CD4-positive, alpha-beta memory T cell (primary cell): ENCODE measurements around the gene ALOX12B. TPM values are rescaled to one million over a fixed set of nuclear protein-coding genes. Genes with fewer than 3 reads are reported as not detected.
A peak's percentile ranks its signal among the peaks of the same experiment; 100 is the strongest.

ENCODE experiments used
- CTCF ChIA-PET: fragments of 350-600 bp; sonication (Branson Sonifier 250); formaldehyde crosslinking; loops from one replicate; lab custom pipeline; 2021; ENCODE audit warnings: inconsistent platforms; ENCODE audit not compliant: partially characterized antibody; lab: Charles Lee
- POLR2A ChIA-PET: fragments of 350-600 bp; sonication (Branson Sonifier 250); formaldehyde crosslinking; loops from one replicate; lab custom pipeline; 2021; ENCODE audit not compliant: partially characterized antibody; lab: Charles Lee
- DNase-seq, 5 donors: peaks; one replicate each; pipeline versions ENCODE4 v3.0.0 to v3.0.0-alpha.2; 2020 to 2022; ENCODE audit warnings: mixed read lengths in 1 of 5
- H3K27ac ChIP-seq: one replicate; pipeline ENCODE4 v1.7.0; 2013; ENCODE audit warnings: low read depth, low read length
- H3K27me3 ChIP-seq: 2 replicates; pipeline ENCODE4 v1.7.0; 2013; ENCODE audit warnings: mild to moderate bottlenecking, low read length, moderate library complexity; ENCODE audit not compliant: insufficient read depth
- H3K36me3 ChIP-seq: 2 replicates; pipeline ENCODE4 v1.7.0; 2013; ENCODE audit warnings: mild to moderate bottlenecking, low read length, moderate library complexity; ENCODE audit not compliant: insufficient read depth
- H3K4me1 ChIP-seq: 2 replicates; pipeline ENCODE4 v1.7.0; 2013; ENCODE audit warnings: mild to moderate bottlenecking, low read length, moderate library complexity; ENCODE audit not compliant: insufficient read depth
- H3K4me3 ChIP-seq, 2 donors: one replicate each; pipeline ENCODE4 v1.7.0; 2013; ENCODE audit warnings: low read length in 2 of 2, mild to moderate bottlenecking in 1 of 2
- H3K9me3 ChIP-seq, 2 donors: one replicate each; pipeline ENCODE4 v1.7.0; 2013; ENCODE audit warnings: low read length in 2 of 2, control low read depth in 1 of 2; ENCODE audit not compliant: control insufficient read depth in 1 of 2
- H3K27ac Mint-ChIP-seq, 7 donors: one replicate each; pipeline ENCODE4 v1.8.0; 2020 to 2021; ENCODE audit warnings: mixed read lengths in 7 of 7, mild to moderate bottlenecking in 6 of 7, inconsistent platforms in 3 of 7, moderate library complexity in 3 of 7
- H3K27me3 Mint-ChIP-seq, 2 donors: one replicate each; pipeline ENCODE4 v1.8.0; 2020 to 2021; ENCODE audit warnings: mixed read lengths in 2 of 2
- H3K36me3 Mint-ChIP-seq, 2 donors: one replicate each; pipeline ENCODE4 v1.8.0; 2020 to 2021; ENCODE audit warnings: mixed read lengths in 2 of 2, inconsistent platforms in 1 of 2, mild to moderate bottlenecking in 1 of 2
- H3K4me1 Mint-ChIP-seq, 4 donors: one replicate each; pipeline ENCODE4 v1.8.0; 2020 to 2021; ENCODE audit warnings: mixed read lengths in 4 of 4, mild to moderate bottlenecking in 1 of 4
- H3K4me3 Mint-ChIP-seq, 8 donors: one replicate each; pipeline ENCODE4 v1.8.0; 2020 to 2021; ENCODE audit warnings: mixed read lengths in 8 of 8, mild to moderate bottlenecking in 7 of 8, moderate library complexity in 6 of 8, inconsistent platforms in 3 of 8
- H3K9me3 Mint-ChIP-seq, 8 donors: one replicate each; pipeline ENCODE4 v1.8.0; 2020 to 2021; ENCODE audit warnings: mixed read lengths in 8 of 8, mild to moderate bottlenecking in 5 of 8, inconsistent platforms in 3 of 8, moderate library complexity in 1 of 8
- intact Hi-C: fragments of 100-400 bp; cut with micrococcal nuclease; formaldehyde crosslinking; loops from one replicate; pipeline ENCODE4 v1.15.1; 2023
- polyA plus RNA-seq, 2 donors: library from polyadenylated mRNA; unstranded; fragments of 300-500 nt; fragmentation: Illumina TruSeq; gene quantifications; one replicate each; pipeline ENCODE4 v1.2.3, GENCODE V29; 2021
- total RNA-seq, 2 experiments: library from RNA; stranded (reverse); gene quantifications; one replicate each; pipeline ENCODE4 v1.2.3, GENCODE V29; 2021

ALOX12B gene
- total and polyA plus RNA-seq, 4 experiments from 2014 or later = 0.44 to 0.79 TPM; not detected in 2

DNA sequence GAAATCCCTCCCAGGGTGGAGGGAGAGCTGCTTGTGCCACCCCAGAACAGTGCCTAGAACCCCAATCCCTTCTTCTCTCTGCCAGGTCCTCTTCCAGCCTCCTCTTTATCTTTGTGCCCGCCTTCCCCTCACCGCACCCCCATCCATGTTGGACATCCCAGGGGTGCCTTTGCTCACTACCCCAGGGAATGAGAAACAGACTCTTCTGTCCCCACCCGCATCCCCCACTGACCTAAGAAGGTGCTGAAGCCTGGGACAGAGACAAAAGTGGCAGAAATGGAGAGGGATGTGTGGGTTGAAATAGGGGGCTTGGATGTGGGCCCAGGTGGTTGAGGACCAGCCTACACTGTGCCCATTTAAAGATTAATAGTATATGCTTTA lies 31.7 kb downstream of the ALOX12B start:
- no peak overlapping the region for H3K4me3 ChIP-seq
- H3K4me1 ChIP-seq = peaks cover 7% of the 10 kb centered on the region
- H3K27me3 Mint-ChIP-seq = peaks cover 17 to 20% of the 10 kb centered on the region in 2 donors
- no peaks in the 10 kb centered on the region for H3K9me3 ChIP-seq
- CTCF ChIA-PET = interaction anchor here (1.0 to 7.9 kb wide), 7 partner anchors 9 to 312 kb away, joined by 3 to 147 read pairs (median 11); no protein-coding TSS in a partner anchor
- H3K27me3 ChIP-seq = peaks cover 21% of the 10 kb centered on the region
- H3K27ac ChIP-seq = no peak overlapping the region
- H3K4me3 Mint-ChIP-seq = no peak overlapping the region
- peak overlapping the region in 1 of 7 donors; percentile 17 for H3K27ac Mint-ChIP-seq
- H3K36me3 Mint-ChIP-seq = no peaks in the 10 kb centered on the region
- peaks cover 1 to 16% (median 3%) of the 10 kb centered on the region in 4 donors for H3K4me1 Mint-ChIP-seq
- intact Hi-C loops = loop anchor here (5.0 kb wide), 1 partner anchor 39 kb away; no protein-coding TSS in a partner anchor
- H3K9me3 Mint-ChIP-seq = peaks cover 0 to 3% (median 0%) of the 10 kb centered on the region in 8 donors
- H3K36me3 ChIP-seq = no peaks in the 10 kb centered on the region
- POLR2A ChIA-PET = interaction anchor here (2.2 kb wide), 1 partner anchor 66 kb away, joined by 6 read pairs; no protein-coding TSS in a partner anchor
- no peak for DNase-seq

- CTCF ChIA-PET = no interaction called here
- Histone ChIP-seq H3K4me3 (no peak overlapping the region), H3K36me3 (no peaks in the 10 kb centered on the region), H3K27ac (no peak overlapping the region), H3K4me1 (peaks cover 7% of the 10 kb centered on the region), H3K9me3 (no peaks in the 10 kb centered on the region), H3K27me3 (peaks cover 4% of the 10 kb centered on the region)
- no peaks in the 10 kb centered on the region for H3K9me3 Mint-ChIP-seq
- DNase-seq = no peak
- POLR2A ChIA-PET = no interaction called here
- peaks cover 1 to 12% (median 3%) of the 10 kb centered on the region in 4 donors for H3K4me1 Mint-ChIP-seq
- intact Hi-C loops = no loop called here
- H3K27ac Mint-ChIP-seq = no peak overlapping the region
- H3K27me3 Mint-ChIP-seq = peaks cover 8 to 11% of the 10 kb centered on the region in 2 donors
- H3K4me3 Mint-ChIP-seq = no peak overlapping the region
- no peaks in the 10 kb centered on the region for H3K36me3 Mint-ChIP-seq
Measured at GRCh38 chr17:8053600-8053999, 33.9 kb downstream of the ALOX12B start.

DNA sequence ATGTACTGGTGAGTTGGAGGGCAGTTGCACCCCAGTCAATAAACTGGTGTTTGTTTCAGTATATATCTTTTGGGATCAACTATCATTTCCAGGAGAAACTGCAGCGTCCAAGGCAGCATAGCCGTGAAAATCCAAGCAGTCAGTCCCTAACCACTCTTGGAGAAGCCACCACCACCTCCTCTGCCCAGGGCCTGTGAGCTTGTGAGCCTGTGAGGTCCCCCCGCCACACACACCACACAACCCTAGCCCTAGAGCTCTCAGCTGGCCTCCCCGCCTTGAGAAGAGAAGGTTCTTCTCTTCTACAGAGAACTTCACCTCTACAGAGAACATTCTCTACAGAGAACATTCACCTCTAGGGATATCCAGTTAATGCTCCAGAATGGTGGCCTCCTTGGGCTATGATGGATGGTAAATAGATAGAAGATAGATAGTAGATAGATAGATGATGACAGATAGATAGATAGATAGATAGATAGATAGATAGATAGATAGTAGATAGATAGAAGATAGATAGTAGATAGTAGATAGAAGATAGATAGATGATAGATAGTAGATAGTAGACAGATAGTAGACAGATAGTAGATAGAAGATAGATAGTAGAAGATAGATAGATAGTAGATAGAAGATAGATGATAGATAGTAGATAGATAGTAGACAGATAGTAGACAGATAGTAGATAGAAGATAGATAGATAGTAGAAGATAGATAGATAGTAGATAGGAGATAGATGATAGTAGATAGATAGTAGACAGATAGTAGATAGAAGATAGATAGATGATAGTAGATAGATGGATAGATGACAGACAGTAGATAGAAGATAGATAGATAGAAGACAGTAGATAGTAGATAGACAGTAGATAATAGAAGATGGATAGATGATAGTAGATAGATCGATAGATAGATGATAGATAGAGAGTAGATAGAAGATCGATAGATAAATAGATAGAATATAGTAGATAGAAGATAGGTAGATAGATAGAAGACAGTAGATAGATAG lies 35.0 kb downstream of the ALOX12B start:
- no peak overlapping the region for H3K27ac ChIP-seq
- intact Hi-C loops = no loop called here
- peaks cover 4% of the 10 kb centered on the region for H3K27me3 ChIP-seq
- H3K4me1 ChIP-seq = peaks cover 7% of the 10 kb centered on the region
- Mint-ChIP-seq H3K27ac (no peak overlapping the region), H3K4me3 (no peak overlapping the region), H3K36me3 (no peaks in the 10 kb centered on the region), H3K9me3 (no peaks in the 10 kb centered on the region), H3K27me3 (peaks cover 3 to 8% of the 10 kb centered on the region in 2 donors), H3K4me1 (peaks cover under 1 to 8% (median 2%) of the 10 kb centered on the region in 4 donors)
- DNase-seq = no peak
- no peaks in the 10 kb centered on the region for H3K9me3 ChIP-seq
- H3K4me3 ChIP-seq = no peak overlapping the region
- POLR2A ChIA-PET = no interaction called here
- no peaks in the 10 kb centered on the region for H3K36me3 ChIP-seq
- CTCF ChIA-PET = interaction anchor here (1.9 kb wide), 1 partner anchor 8 kb away, joined by 8 read pairs; no protein-coding TSS in a partner anchor

- POLR2A ChIA-PET = no interaction called here
- Histone ChIP-seq H3K4me1 (peaks cover 7% of the 10 kb centered on the region), H3K27me3 (no peaks in the 10 kb centered on the region), H3K4me3 (no peak overlapping the region), H3K27ac (no peak overlapping the region), H3K36me3 (no peaks in the 10 kb centered on the region), H3K9me3 (no peaks in the 10 kb centered on the region)
- Mint-ChIP-seq H3K36me3 (no peaks in the 10 kb centered on the region), H3K4me1 (peaks cover 0 to 5% (median 0%) of the 10 kb centered on the region in 4 donors), H3K9me3 (no peaks in the 10 kb centered on the region), H3K27me3 (peaks cover 0 to 5% of the 10 kb centered on the region in 2 donors), H3K4me3 (no peak overlapping the region), H3K27ac (no peak overlapping the region)
- intact Hi-C loops = no loop called here
- DNase-seq = no peak
- CTCF ChIA-PET = interaction anchor here (1.9 kb wide), 1 partner anchor 9 kb away, joined by 8 read pairs; no protein-coding TSS in a partner anchor
Measured at GRCh38 chr17:8051831-8052230, 35.7 kb downstream of the ALOX12B start.

DNA sequence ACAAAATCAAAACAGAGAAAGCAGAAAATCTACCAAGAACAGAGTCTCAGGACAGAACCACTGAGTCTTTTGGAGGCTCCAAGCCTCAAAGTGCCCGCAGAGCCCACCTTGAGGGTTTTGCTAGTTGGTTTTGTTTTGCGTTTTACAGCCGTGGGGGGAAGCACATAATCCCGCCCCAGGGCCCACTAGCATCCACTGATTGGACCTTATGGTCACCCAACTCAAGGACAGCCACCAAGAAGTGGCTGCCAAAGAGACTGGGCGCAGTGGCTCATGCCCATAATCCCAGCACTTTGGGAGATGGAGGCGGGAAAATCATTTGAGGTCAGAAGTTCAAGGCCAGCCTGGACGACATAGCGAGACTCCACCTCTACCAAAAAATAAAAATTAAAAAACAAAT lies 38.8 kb downstream of the ALOX12B start:
- peak overlapping the region in 1 of 7 donors; percentile 68 for H3K27ac Mint-ChIP-seq
- no peaks in the 10 kb centered on the region for H3K27me3 Mint-ChIP-seq
- Histone ChIP-seq H3K27me3 (no peaks in the 10 kb centered on the region), H3K27ac (no peak overlapping the region), H3K36me3 (no peaks in the 10 kb centered on the region), H3K4me3 (no peak overlapping the region), H3K4me1 (no peaks in the 10 kb centered on the region), H3K9me3 (no peaks in the 10 kb centered on the region)
- no peak for DNase-seq
- H3K4me1 Mint-ChIP-seq = no peaks in the 10 kb centered on the region
- POLR2A ChIA-PET = no interaction called here
- no peaks in the 10 kb centered on the region for H3K36me3 Mint-ChIP-seq
- intact Hi-C loops = no loop called here
- H3K4me3 Mint-ChIP-seq = no peak overlapping the region
- CTCF ChIA-PET = no interaction called here
- no peaks in the 10 kb centered on the region for H3K9me3 Mint-ChIP-seq

- POLR2A ChIA-PET = no interaction called here
- CTCF ChIA-PET = interaction anchor here (1.9 kb wide), 1 partner anchor 9 kb away, joined by 8 read pairs; no protein-coding TSS in a partner anchor
- H3K27ac Mint-ChIP-seq = peak overlapping the region in 1 of 7 donors; percentile 68
- Histone ChIP-seq H3K4me1 (no peaks in the 10 kb centered on the region), H3K4me3 (no peak overlapping the region), H3K9me3 (no peaks in the 10 kb centered on the region), H3K27me3 (no peaks in the 10 kb centered on the region), H3K27ac (no peak overlapping the region), H3K36me3 (no peaks in the 10 kb centered on the region)
- DNase-seq = no peak
- H3K4me1 Mint-ChIP-seq = no peaks in the 10 kb centered on the region
- intact Hi-C loops = no loop called here
- H3K9me3 Mint-ChIP-seq = no peaks in the 10 kb centered on the region
- H3K27me3 Mint-ChIP-seq = peaks cover 0 to 3% of the 10 kb centered on the region in 2 donors
- no peak overlapping the region for H3K4me3 Mint-ChIP-seq
- H3K36me3 Mint-ChIP-seq = no peaks in the 10 kb centered on the region
Measured at GRCh38 chr17:8048236-8048635, 39.3 kb downstream of the ALOX12B start.

- Mint-ChIP-seq H3K4me3 (no peak overlapping the region), H3K9me3 (no peaks in the 10 kb centered on the region), H3K27me3 (peaks cover 0 to 3% of the 10 kb centered on the region in 2 donors), H3K4me1 (no peaks in the 10 kb centered on the region), H3K27ac (no peak overlapping the region), H3K36me3 (no peaks in the 10 kb centered on the region)
- no peak overlapping the region for H3K27ac ChIP-seq
- no peak overlapping the region for H3K4me3 ChIP-seq
- intact Hi-C loops = no loop called here
- CTCF ChIA-PET = interaction anchor here (1.9 kb wide), 1 partner anchor 10 kb away, joined by 8 read pairs; no protein-coding TSS in a partner anchor
- no peaks in the 10 kb centered on the region for H3K9me3 ChIP-seq
- no peaks in the 10 kb centered on the region for H3K4me1 ChIP-seq
- H3K27me3 ChIP-seq = no peaks in the 10 kb centered on the region
- H3K36me3 ChIP-seq = no peaks in the 10 kb centered on the region
- no peak for DNase-seq
- POLR2A ChIA-PET = no interaction called here
Measured at GRCh38 chr17:8047769-8048110, 39.8 kb downstream of the ALOX12B start.
